GM18511 (cell line): ENCODE measurements around the gene NRP2.

Source experiments
- ATAC-seq: cut with Tn5 transposase; IDR thresholded peaks from one replicate; pipeline ENCODE4 v1.9.1; 2021; ENCODE audit warnings: mild to moderate bottlenecking, moderate library complexity; ENCODE audit not compliant: unreplicated experiment

Gene NRP2

GRCh38 chr2:205845446-205845845 is 163.1 kb downstream of the NRP2 start:
- ATAC-seq, result no peak
